ENCODE results near the gene FAM222B.
A peak's percentile ranks its signal among the peaks of the same experiment; 100 is the strongest.

Gene FAM222B

DNA sequence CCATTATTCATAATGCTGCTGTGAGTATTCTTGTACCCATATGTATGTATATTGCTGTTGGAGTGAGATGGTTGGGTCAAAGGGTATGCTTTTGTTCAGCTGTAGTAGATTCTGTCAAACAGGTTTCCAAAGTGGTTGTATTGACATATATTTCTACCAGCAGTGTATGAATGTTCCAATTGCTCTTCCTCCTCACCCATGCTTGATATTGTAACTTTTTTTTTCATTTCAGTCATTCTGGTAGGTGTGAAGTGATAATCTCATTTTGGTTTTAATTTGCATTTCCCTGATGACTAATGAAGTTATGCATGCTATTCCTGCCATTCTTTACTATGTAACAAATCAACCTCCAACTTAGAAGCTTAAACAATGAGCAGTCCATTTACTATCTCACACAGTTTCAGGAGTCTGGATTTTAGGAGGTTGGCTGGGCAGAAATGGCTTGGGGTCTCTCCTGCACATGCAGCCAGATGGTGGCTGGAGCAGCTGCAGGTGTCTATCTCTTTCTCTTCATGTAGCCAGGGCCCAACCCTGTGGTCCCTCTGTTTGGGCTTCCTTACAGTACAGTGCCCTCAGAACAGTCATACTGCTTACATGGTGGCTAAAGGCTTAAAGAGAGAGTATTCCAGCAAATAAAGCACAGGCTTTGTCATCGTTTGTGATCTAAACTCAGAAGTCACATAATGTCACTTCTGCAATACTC, 33.4 kb upstream of the FAM222B start:
- Mint-ChIP-seq H3K27me3 (ENCODE audit: low read depth, poor library complexity) (no peaks in the 10 kb centered on the region), H3K9me3 (peaks cover 11% of the 10 kb centered on the region), H3K36me3 (ENCODE audit: low read depth) (peaks cover 26% of the 10 kb centered on the region), H3K27ac (peak overlapping the region; percentile 72), H3K4me3 (no peak overlapping the region), H3K4me1 (peaks cover 14% of the 10 kb centered on the region)
- no peak for TF ChIP-seq CTCF (IDR thresholded peaks at IDR 0.05)
- DNase-seq: no peak

GRCh38 chr17:28874750-28875149, 32.2 kb upstream of the FAM222B start:
- H3K4me3 Mint-ChIP-seq: no peak overlapping the region
- H3K4me1 Mint-ChIP-seq: peaks cover 16% of the 10 kb centered on the region

GRCh38 chr17:28873839-28874238, 31.2 kb upstream of the FAM222B start:
- Mint-ChIP-seq H3K4me3 (no peak overlapping the region), H3K4me1 (peaks cover 16% of the 10 kb centered on the region), H3K27ac (no peak overlapping the region), H3K9me3 (peaks cover 11% of the 10 kb centered on the region), H3K36me3 (ENCODE audit: low read depth) (peaks cover 16% of the 10 kb centered on the region), H3K27me3 (ENCODE audit: low read depth, poor library complexity) (no peaks in the 10 kb centered on the region)
- no peak for DNase-seq
- no peak for TF ChIP-seq CTCF (IDR thresholded peaks at IDR 0.05)

More at GRCh38 chr17:28874750-28875149, 32.2 kb upstream of the FAM222B start:
- H3K27ac Mint-ChIP-seq: no peak overlapping the region
- H3K36me3 Mint-ChIP-seq (ENCODE audit: low read depth): peaks cover 21% of the 10 kb centered on the region
- peaks cover 11% of the 10 kb centered on the region for H3K9me3 Mint-ChIP-seq
- no peak for TF ChIP-seq CTCF (IDR thresholded peaks at IDR 0.05)
- H3K27me3 Mint-ChIP-seq (ENCODE audit: low read depth, poor library complexity): no peaks in the 10 kb centered on the region
- DNase-seq: no peak

DNA sequence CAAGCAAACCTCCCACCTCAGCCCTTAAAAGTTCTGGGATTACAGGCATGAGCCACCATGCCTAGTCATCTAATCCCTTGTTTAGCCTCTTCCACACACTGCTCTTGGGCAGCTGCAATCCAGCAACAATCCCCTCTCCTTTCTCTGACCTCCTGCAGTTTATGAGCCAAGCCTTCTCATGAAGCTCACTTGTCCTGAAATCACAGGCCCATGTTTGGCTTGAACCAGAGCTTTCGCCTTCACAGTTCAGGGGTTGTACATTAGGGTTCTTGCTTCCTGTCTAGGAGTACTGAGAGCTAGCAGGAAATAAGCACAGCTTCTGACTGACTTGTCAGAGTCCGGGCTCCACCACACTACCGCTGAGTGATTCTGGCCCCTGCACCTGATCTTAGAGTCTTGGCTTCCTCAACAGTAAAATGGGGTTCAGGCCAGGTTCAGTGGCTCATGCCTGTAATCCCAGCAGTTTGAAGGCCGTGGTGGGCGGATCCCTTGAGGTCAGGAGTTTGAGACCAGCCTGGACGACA, 28.5 kb upstream of the FAM222B start:
- H3K9me3 Mint-ChIP-seq: no peaks in the 10 kb centered on the region
- DNase-seq: no peak
- H3K27me3 Mint-ChIP-seq (ENCODE audit: low read depth, poor library complexity): peaks cover 8% of the 10 kb centered on the region
- no peak overlapping the region for H3K4me3 Mint-ChIP-seq
- no peak for TF ChIP-seq CTCF (IDR thresholded peaks at IDR 0.05)
- no peaks in the 10 kb centered on the region for H3K36me3 Mint-ChIP-seq (ENCODE audit: low read depth)
- peak overlapping the region; percentile 91 for H3K27ac Mint-ChIP-seq
- peaks cover 21% of the 10 kb centered on the region for H3K4me1 Mint-ChIP-seq

- no peaks in the 10 kb centered on the region for H3K36me3 Mint-ChIP-seq (ENCODE audit: low read depth)
- no peak for DNase-seq
- H3K9me3 Mint-ChIP-seq: no peaks in the 10 kb centered on the region
- H3K4me1 Mint-ChIP-seq: peaks cover 11% of the 10 kb centered on the region
- peak overlapping the region; percentile 54 for H3K27ac Mint-ChIP-seq
- no peak overlapping the region for H3K4me3 Mint-ChIP-seq
- H3K27me3 Mint-ChIP-seq (ENCODE audit: low read depth, poor library complexity): peaks cover 10% of the 10 kb centered on the region
- no peak for TF ChIP-seq CTCF (IDR thresholded peaks at IDR 0.05)
Measured at GRCh38 chr17:28867276-28867675, 24.7 kb upstream of the FAM222B start.

All from nephron progenitor cell (in vitro differentiated cells).